Activated T-cell treated with anti-CD3 and anti-CD28 coated beads, Interleukin-2, amount 50 U/mL, for 24 hours (primary cell): Measurements from ENCODE around the gene TBC1D14.

Experiments used
- DNase-seq: peaks from one replicate; pipeline ENCODE4 v3.0.0-alpha.2; 2020
- H3K27ac Mint-ChIP-seq: 2 replicates; pipeline ENCODE4 v1.8.0; 2020; ENCODE audit warnings: mild to moderate bottlenecking, mixed read lengths
- H3K27me3 Mint-ChIP-seq: 2 replicates; pipeline ENCODE4 v1.8.0; 2020; ENCODE audit warnings: mixed read lengths
- H3K36me3 Mint-ChIP-seq: 2 replicates; pipeline ENCODE4 v1.8.0; 2020; ENCODE audit warnings: low read depth, mixed read lengths
- H3K4me1 Mint-ChIP-seq: 2 replicates; pipeline ENCODE4 v1.8.0; 2020; ENCODE audit warnings: low read depth, mixed read lengths
- H3K4me3 Mint-ChIP-seq: 2 replicates; pipeline ENCODE4 v1.8.0; 2020; ENCODE audit warnings: mild to moderate bottlenecking, moderate library complexity, mixed read lengths
- H3K9me3 Mint-ChIP-seq: 2 replicates; pipeline ENCODE4 v1.8.0; 2020; ENCODE audit warnings: mixed read lengths

The TBC1D14 gene

GRCh38 chr4:6939761-6940743 is 30.4 kb downstream of the TBC1D14 start:
- no peaks in the 10 kb centered on the region for H3K27me3 Mint-ChIP-seq

GRCh38 chr4:6940744-6941137 is 31.1 kb downstream of the TBC1D14 start:
- Mint-ChIP-seq H3K9me3 (no peaks in the 10 kb centered on the region), H3K36me3 (peaks cover 40% of the 10 kb centered on the region), H3K27me3 (no peaks in the 10 kb centered on the region), H3K27ac (peak overlapping the region; percentile 65), H3K4me3 (no peak overlapping the region), H3K4me1 (peaks cover 88% of the 10 kb centered on the region)
- DNase-seq = no peak

More at GRCh38 chr4:6939761-6940743, 30.4 kb downstream of the TBC1D14 start:
- Mint-ChIP-seq H3K4me1 (peaks cover 89% of the 10 kb centered on the region), H3K27ac (peak overlapping the region; percentile 65), H3K9me3 (no peaks in the 10 kb centered on the region), H3K4me3 (no peak overlapping the region), H3K36me3 (peaks cover 40% of the 10 kb centered on the region)
- no peak for DNase-seq

GRCh38 chr4:6941796-6942195 is 32.2 kb downstream of the TBC1D14 start:
- Mint-ChIP-seq H3K36me3 (peaks cover 34% of the 10 kb centered on the region), H3K27ac (peak overlapping the region; percentile 79), H3K4me1 (peaks cover 86% of the 10 kb centered on the region), H3K27me3 (no peaks in the 10 kb centered on the region), H3K9me3 (no peaks in the 10 kb centered on the region), H3K4me3 (peak overlapping the region; percentile 20)
- no peak for DNase-seq

- no peaks in the 10 kb centered on the region for H3K9me3 Mint-ChIP-seq
- H3K4me1 Mint-ChIP-seq = peaks cover 83% of the 10 kb centered on the region
- peaks cover 32% of the 10 kb centered on the region for H3K36me3 Mint-ChIP-seq
- peak; percentile 51 for DNase-seq
- H3K27ac Mint-ChIP-seq = peak overlapping the region; percentile 86
- H3K27me3 Mint-ChIP-seq = no peaks in the 10 kb centered on the region
- peak overlapping the region; percentile 49 for H3K4me3 Mint-ChIP-seq
These were observed 32.7 kb downstream of the TBC1D14 start for GRCh38 chr4:6942238-6942800.

GRCh38 chr4:6943012-6943884 is 33.6 kb downstream of the TBC1D14 start:
- Mint-ChIP-seq H3K36me3 (peaks cover 31% of the 10 kb centered on the region), H3K27me3 (no peaks in the 10 kb centered on the region), H3K9me3 (no peaks in the 10 kb centered on the region), H3K4me1 (peaks cover 81% of the 10 kb centered on the region), H3K4me3 (peak overlapping the region; percentile 5), H3K27ac (peak overlapping the region; percentile 86)
- no peak for DNase-seq

GRCh38 chr4:6943885-6944225 is 34.2 kb downstream of the TBC1D14 start:
- no peak for DNase-seq
- Mint-ChIP-seq H3K9me3 (no peaks in the 10 kb centered on the region), H3K27ac (peak overlapping the region; percentile 86), H3K4me1 (peaks cover 78% of the 10 kb centered on the region), H3K36me3 (peaks cover 29% of the 10 kb centered on the region), H3K4me3 (no peak overlapping the region), H3K27me3 (no peaks in the 10 kb centered on the region)

GRCh38 chr4:6944301-6945051 is 34.9 kb downstream of the TBC1D14 start:
- H3K27ac Mint-ChIP-seq = peak overlapping the region; percentile 75
- H3K4me3 Mint-ChIP-seq = no peak overlapping the region
- no peaks in the 10 kb centered on the region for H3K9me3 Mint-ChIP-seq
- H3K4me1 Mint-ChIP-seq = peaks cover 72% of the 10 kb centered on the region
- no peaks in the 10 kb centered on the region for H3K27me3 Mint-ChIP-seq
- no peak for DNase-seq
- peaks cover 23% of the 10 kb centered on the region for H3K36me3 Mint-ChIP-seq

GRCh38 chr4:6945052-6945409 is 35.4 kb downstream of the TBC1D14 start:
- no peak overlapping the region for H3K4me3 Mint-ChIP-seq
- no peaks in the 10 kb centered on the region for H3K27me3 Mint-ChIP-seq
- no peaks in the 10 kb centered on the region for H3K9me3 Mint-ChIP-seq
- H3K36me3 Mint-ChIP-seq = peaks cover 21% of the 10 kb centered on the region
- no peak for DNase-seq
- peaks cover 69% of the 10 kb centered on the region for H3K4me1 Mint-ChIP-seq
- peak overlapping the region; percentile 3 for H3K27ac Mint-ChIP-seq

GRCh38 chr4:6946497-6946896 is 36.9 kb downstream of the TBC1D14 start:
- H3K4me3 Mint-ChIP-seq = no peak overlapping the region
- no peaks in the 10 kb centered on the region for H3K9me3 Mint-ChIP-seq
- no peak overlapping the region for H3K27ac Mint-ChIP-seq
- DNase-seq = no peak
- H3K27me3 Mint-ChIP-seq = no peaks in the 10 kb centered on the region
- H3K36me3 Mint-ChIP-seq = peaks cover 21% of the 10 kb centered on the region
- H3K4me1 Mint-ChIP-seq = peaks cover 66% of the 10 kb centered on the region

GRCh38 chr4:6948134-6948460 is 38.5 kb downstream of the TBC1D14 start:
- H3K36me3 Mint-ChIP-seq = peaks cover 21% of the 10 kb centered on the region
- no peak for DNase-seq
- H3K4me1 Mint-ChIP-seq = peaks cover 62% of the 10 kb centered on the region
- no peaks in the 10 kb centered on the region for H3K9me3 Mint-ChIP-seq
- no peaks in the 10 kb centered on the region for H3K27me3 Mint-ChIP-seq
- H3K27ac Mint-ChIP-seq = no peak overlapping the region
- no peak overlapping the region for H3K4me3 Mint-ChIP-seq

- Mint-ChIP-seq H3K4me1 (peaks cover 61% of the 10 kb centered on the region), H3K9me3 (no peaks in the 10 kb centered on the region), H3K4me3 (no peak overlapping the region), H3K27me3 (no peaks in the 10 kb centered on the region), H3K27ac (peak overlapping the region; percentile 8), H3K36me3 (peaks cover 5% of the 10 kb centered on the region)
- DNase-seq = no peak
These were observed 42.3 kb downstream of the TBC1D14 start for GRCh38 chr4:6951880-6952381.

GRCh38 chr4:6953751-6954380 is 44.2 kb downstream of the TBC1D14 start:
- no peaks in the 10 kb centered on the region for H3K9me3 Mint-ChIP-seq
- peaks cover 58% of the 10 kb centered on the region for H3K4me1 Mint-ChIP-seq
- no peaks in the 10 kb centered on the region for H3K27me3 Mint-ChIP-seq
- peak; percentile 11 for DNase-seq
- no peak overlapping the region for H3K27ac Mint-ChIP-seq
- H3K36me3 Mint-ChIP-seq = no peaks in the 10 kb centered on the region
- no peak overlapping the region for H3K4me3 Mint-ChIP-seq

- peak; percentile 18 for DNase-seq
- Mint-ChIP-seq H3K4me3 (no peak overlapping the region), H3K27me3 (no peaks in the 10 kb centered on the region), H3K9me3 (no peaks in the 10 kb centered on the region), H3K27ac (no peak overlapping the region), H3K36me3 (no peaks in the 10 kb centered on the region), H3K4me1 (peaks cover 60% of the 10 kb centered on the region)
These were observed 45.8 kb downstream of the TBC1D14 start for GRCh38 chr4:6955261-6955911.
